IMR-90 (cell line): Measurements from ENCODE around the gene KLHL29.

Source experiments
- BHLHE40 ChIP-seq: fragments of 150-350 bp; IDR thresholded peaks from 2 replicates; pipeline ENCODE4 v1.6.1; 2016; ENCODE audit warnings: mild to moderate bottlenecking, low read depth, low read length
- CEBPB ChIP-seq: IDR thresholded peaks from 2 replicates; pipeline ENCODE4 v1.6.1; 2012; ENCODE audit warnings: low read depth, low read length, improper control_type of control experiment
- FOS ChIP-seq: fragments of 150-350 bp; IDR thresholded peaks from 2 replicates; pipeline ENCODE4 v1.6.1; 2016; ENCODE audit warnings: low read depth, low read length
- MAFK ChIP-seq: IDR thresholded peaks from 2 replicates; pipeline ENCODE4 v1.6.1; 2012; ENCODE audit warnings: low read depth, low read length, improper control_type of control experiment
- MAZ ChIP-seq: IDR thresholded peaks from 2 replicates; pipeline ENCODE4 v1.6.1; 2012; ENCODE audit warnings: low read depth, mild to moderate bottlenecking, low read length, improper control_type of control experiment, moderate library complexity, borderline replicate concordance
- MXI1 ChIP-seq: IDR thresholded peaks from 2 replicates; pipeline ENCODE4 v1.6.1; 2012; ENCODE audit warnings: low read depth, mild to moderate bottlenecking, low read length, moderate library complexity, borderline replicate concordance
- POLR2A ChIP-seq: IDR thresholded peaks from 2 replicates; pipeline ENCODE4 v1.6.1; 2012; ENCODE audit warnings: mild to moderate bottlenecking, low read depth, low read length
- RAD21 ChIP-seq: IDR thresholded peaks from 2 replicates; pipeline ENCODE4 v1.6.1; 2012; ENCODE audit warnings: low read length, improper control_type of control experiment
- RCOR1 ChIP-seq: IDR thresholded peaks from 2 replicates; pipeline ENCODE4 v1.6.1; 2012; ENCODE audit warnings: mild to moderate bottlenecking, low read length, improper control_type of control experiment; ENCODE audit not compliant: insufficient replicate concordance
- RFX5 ChIP-seq: IDR thresholded peaks from 2 replicates; pipeline ENCODE4 v1.8.0; 2012; ENCODE audit warnings: low read depth, mild to moderate bottlenecking, low read length, moderate library complexity
- SMC3 ChIP-seq: fragments of 150-350 bp; IDR thresholded peaks from 2 replicates; pipeline ENCODE4 v1.6.1; 2016; ENCODE audit warnings: low read depth, mild to moderate bottlenecking, antibody characterized with exemption, low read length, moderate library complexity
- TF ChIP-seq, protein P1 (sequence below): conservative IDR thresholded peaks from 2 replicates; pipeline ENCODE4 v1.5.1; 2012; ENCODE audit warnings: mild to moderate bottlenecking, low read depth, low read length, improper control_type of control experiment
- TF ChIP-seq, protein P2 (sequence below): fragments of 150-350 bp; IDR thresholded peaks from 2 replicates; pipeline ENCODE4 v1.6.1; 2017; ENCODE audit warnings: mild to moderate bottlenecking, antibody characterized with exemption, low read length, low read depth
- TF ChIP-seq, protein P3 (sequence below): fragments of 150-350 bp; IDR thresholded peaks from 2 replicates; pipeline ENCODE4 v1.6.1; 2016; ENCODE audit warnings: low read depth, mild to moderate bottlenecking, low read length, moderate library complexity, borderline replicate concordance

DNA sequence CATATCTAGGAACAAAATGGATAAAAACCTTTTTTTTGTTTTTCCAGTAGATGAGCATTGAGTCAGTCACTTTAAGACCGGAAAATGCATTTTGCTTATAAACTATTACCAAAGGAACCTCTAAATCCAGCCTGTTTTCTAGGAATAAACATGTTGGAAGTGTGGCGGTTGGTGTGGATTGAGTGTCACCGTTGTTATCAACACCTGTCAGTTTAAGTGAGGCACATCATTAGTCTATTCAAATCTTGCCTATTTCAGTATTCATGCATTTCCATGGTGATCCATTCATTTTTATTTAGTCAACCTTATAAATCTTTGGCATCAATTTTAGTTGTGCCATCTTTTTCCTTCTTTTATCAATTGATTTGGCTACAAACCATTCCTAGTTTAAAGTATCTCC, 3.3 kb downstream of the KLHL29 start:
- TF ChIP-seq, protein P1, sequence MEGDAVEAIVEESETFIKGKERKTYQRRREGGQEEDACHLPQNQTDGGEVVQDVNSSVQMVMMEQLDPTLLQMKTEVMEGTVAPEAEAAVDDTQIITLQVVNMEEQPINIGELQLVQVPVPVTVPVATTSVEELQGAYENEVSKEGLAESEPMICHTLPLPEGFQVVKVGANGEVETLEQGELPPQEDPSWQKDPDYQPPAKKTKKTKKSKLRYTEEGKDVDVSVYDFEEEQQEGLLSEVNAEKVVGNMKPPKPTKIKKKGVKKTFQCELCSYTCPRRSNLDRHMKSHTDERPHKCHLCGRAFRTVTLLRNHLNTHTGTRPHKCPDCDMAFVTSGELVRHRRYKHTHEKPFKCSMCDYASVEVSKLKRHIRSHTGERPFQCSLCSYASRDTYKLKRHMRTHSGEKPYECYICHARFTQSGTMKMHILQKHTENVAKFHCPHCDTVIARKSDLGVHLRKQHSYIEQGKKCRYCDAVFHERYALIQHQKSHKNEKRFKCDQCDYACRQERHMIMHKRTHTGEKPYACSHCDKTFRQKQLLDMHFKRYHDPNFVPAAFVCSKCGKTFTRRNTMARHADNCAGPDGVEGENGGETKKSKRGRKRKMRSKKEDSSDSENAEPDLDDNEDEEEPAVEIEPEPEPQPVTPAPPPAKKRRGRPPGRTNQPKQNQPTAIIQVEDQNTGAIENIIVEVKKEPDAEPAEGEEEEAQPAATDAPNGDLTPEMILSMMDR: no peak
- TF ChIP-seq FOS (no peak), SMC3 (no peak), RAD21 (no peak), POLR2A (no peak), RFX5 (no peak), MAZ (no peak), MXI1 (no peak), CEBPB (no peak), MAFK (no peak), RCOR1 (no peak), BHLHE40 (no peak)
- TF ChIP-seq, protein P2, sequence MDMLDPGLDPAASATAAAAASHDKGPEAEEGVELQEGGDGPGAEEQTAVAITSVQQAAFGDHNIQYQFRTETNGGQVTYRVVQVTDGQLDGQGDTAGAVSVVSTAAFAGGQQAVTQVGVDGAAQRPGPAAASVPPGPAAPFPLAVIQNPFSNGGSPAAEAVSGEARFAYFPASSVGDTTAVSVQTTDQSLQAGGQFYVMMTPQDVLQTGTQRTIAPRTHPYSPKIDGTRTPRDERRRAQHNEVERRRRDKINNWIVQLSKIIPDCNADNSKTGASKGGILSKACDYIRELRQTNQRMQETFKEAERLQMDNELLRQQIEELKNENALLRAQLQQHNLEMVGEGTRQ: no peak
- TF ChIP-seq, protein P3, sequence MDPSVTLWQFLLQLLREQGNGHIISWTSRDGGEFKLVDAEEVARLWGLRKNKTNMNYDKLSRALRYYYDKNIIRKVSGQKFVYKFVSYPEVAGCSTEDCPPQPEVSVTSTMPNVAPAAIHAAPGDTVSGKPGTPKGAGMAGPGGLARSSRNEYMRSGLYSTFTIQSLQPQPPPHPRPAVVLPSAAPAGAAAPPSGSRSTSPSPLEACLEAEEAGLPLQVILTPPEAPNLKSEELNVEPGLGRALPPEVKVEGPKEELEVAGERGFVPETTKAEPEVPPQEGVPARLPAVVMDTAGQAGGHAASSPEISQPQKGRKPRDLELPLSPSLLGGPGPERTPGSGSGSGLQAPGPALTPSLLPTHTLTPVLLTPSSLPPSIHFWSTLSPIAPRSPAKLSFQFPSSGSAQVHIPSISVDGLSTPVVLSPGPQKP: no peak
